Peyer's patch (tissue), 4 donors: Measurements from ENCODE around the gene APOBEC2.

Source experiments
- POLR2A ChIP-seq, 2 donors: fragments of 450-650 bp; IDR thresholded peaks; one replicate each; pipeline ENCODE4 v1.5.1; 2017; ENCODE audit warnings: antibody characterized with exemption in 2 of 2, mild to moderate bottlenecking in 2 of 2, moderate library complexity in 2 of 2
- TF ChIP-seq, protein P1 (sequence below), 6 experiments: fragments of 450-650 bp in 4 of 6; fragments of 200-600 bp in 2 of 6; sonication (generic) in 1 of 6; IDR thresholded peaks; one replicate each; pipeline ENCODE4 v1.5.1; 2017 to 2019; ENCODE audit warnings: antibody characterized with exemption in 6 of 6, mild to moderate bottlenecking in 3 of 6, moderate library complexity in 1 of 6

DNA sequence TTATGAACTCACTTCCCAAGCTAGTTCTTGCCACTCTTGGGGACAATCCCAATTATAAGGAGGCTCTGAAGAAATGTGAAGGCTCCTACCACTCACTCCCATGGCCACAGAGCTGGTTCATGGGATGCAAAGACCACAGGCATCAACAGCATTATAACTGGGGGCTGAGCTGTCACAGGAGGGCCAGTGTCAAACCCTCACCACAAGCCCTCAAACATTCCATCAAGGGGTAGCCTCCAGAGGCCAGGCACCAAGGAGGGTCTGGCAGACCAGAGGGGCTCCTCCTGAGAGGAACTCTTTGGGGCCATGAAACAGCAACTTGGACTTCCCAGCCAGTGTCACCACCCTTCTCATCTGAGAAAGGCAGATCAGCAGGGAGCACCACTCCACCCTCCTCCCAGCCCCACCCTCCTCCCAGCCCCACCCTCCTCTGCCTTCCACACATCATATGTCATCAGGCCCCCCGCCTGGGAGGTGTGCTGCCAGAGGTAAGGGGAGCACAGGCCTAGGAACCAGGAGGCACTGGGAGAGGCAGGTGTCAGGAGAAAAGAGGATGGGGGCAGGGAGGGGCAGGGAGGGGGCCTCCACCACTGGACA lies 12.0 kb upstream of the APOBEC2 start:
- TF ChIP-seq, protein P1, sequence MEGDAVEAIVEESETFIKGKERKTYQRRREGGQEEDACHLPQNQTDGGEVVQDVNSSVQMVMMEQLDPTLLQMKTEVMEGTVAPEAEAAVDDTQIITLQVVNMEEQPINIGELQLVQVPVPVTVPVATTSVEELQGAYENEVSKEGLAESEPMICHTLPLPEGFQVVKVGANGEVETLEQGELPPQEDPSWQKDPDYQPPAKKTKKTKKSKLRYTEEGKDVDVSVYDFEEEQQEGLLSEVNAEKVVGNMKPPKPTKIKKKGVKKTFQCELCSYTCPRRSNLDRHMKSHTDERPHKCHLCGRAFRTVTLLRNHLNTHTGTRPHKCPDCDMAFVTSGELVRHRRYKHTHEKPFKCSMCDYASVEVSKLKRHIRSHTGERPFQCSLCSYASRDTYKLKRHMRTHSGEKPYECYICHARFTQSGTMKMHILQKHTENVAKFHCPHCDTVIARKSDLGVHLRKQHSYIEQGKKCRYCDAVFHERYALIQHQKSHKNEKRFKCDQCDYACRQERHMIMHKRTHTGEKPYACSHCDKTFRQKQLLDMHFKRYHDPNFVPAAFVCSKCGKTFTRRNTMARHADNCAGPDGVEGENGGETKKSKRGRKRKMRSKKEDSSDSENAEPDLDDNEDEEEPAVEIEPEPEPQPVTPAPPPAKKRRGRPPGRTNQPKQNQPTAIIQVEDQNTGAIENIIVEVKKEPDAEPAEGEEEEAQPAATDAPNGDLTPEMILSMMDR (IDR thresholded peaks at IDR 0.05): no peak
- peak in 1 of 2 donors; percentile 2 for TF ChIP-seq POLR2A (IDR thresholded peaks at IDR 0.05)
